GM21529 (cell line): ENCODE data around the gene HID1.
"Not testable (repeated sequence)": the region's sequence is repeated elsewhere in the genome, so short reads cannot be mapped to it uniquely, and the experiment has no call there.

ENCODE experiments used
- ATAC-seq: cut with Tn5 transposase; IDR thresholded peaks from one replicate; pipeline ENCODE4 v1.9.1; 2021; ENCODE audit not compliant: unreplicated experiment

The HID1 gene

DNA sequence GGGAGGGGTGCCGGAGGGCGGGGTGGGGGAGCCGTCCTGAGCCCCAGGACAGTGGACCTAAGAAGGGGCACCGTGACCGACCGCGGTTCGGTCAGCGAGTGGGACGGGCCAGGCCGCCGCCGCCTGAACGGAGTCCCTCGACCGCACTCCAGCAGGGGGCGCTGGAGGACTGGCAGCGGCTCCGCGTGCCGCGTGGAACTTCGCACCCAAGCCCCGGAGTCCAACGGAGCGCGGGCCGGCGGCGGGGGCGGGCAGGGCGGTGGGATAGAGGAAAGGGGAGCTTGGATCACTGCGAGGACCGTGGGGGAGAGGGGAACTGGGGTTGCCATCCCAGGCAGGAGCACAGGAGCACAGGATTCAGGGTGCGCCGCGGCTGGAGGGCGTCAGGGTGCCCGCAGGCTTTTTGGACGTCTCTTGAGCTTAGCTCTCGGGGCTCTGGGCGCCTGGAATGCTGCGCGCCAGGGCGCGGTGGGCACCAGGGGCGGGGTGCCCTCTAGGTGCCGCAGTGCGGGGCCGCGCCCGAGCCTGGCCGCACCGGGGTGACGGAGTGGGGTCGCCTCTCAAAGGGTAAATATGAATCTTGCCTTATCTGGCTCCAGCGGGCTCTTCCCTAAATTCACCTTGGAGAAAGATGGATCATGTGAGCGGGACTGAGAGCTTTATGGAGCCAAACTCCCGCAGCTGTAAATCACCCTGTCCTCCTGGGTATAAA is 48.9 kb downstream of the HID1 start:
- ATAC-seq = no peak

DNA sequence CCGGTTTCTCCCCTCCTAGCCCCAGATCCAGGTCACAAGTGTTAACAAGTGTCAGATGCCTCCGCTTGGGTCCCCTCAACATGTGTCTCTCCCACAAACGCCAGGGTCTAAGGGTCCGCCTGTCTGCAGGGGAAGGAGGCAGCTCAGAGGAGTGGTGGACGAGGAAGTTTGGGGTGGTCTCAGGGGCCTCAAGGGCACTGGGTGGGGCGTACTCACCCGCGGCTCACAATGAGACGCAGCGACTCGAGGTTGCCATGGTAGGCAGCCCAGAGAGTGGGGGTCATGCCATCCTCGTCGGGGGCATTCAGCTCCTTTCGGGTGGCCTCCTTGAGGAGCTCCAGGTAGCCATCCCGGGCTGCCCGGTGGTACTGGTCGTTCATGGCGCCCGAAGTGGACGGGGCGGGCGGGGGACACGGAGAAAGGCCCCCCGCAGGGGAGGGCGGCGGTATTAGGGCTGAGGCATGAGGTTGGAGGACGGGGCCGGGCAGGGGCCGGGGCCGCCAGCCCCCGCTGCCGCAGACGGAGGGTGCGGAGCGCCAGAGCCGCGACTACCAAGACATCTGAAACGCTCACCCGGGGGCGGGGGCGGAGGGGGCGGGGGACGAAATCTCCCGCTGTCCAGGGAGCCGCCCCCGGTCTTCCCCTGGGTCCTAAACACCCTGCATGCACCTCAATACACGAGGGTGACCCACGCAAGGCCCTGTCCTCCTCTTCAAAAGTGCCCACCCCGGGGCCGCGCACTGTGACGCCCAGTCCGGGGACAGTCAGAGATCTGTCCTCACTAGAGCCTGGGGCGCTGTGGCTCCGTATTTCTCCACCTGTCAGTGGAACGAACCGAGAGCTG is 49.6 kb downstream of the HID1 start, which contains the start of gene USH1G:
TSS of gene USH1G (minus strand) at position 562 of the 844 bp plus-strand sequence. CDS start at position 380, 182 bp downstream.
- no peak for ATAC-seq

DNA sequence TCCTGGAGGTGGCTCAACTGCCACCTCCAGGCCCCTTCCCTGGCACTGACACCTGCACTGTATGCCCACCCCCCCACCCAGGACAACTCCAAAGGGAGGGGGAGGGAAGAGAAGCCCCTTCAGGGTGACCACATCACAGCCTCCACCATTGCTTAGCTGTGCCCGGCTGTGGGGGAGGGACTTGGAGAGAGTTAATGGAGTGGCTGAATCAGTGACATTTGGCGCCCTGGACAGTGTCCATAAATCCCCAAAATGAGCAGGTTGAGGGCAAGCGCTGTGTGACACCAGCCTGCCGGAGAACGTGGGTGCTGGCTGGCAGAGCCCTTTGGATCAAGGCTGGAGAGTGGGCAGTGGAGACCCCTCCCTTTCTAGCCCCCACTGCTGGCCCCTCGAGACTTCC is 50.4 kb downstream of the HID1 start:
- ATAC-seq = no peak

DNA sequence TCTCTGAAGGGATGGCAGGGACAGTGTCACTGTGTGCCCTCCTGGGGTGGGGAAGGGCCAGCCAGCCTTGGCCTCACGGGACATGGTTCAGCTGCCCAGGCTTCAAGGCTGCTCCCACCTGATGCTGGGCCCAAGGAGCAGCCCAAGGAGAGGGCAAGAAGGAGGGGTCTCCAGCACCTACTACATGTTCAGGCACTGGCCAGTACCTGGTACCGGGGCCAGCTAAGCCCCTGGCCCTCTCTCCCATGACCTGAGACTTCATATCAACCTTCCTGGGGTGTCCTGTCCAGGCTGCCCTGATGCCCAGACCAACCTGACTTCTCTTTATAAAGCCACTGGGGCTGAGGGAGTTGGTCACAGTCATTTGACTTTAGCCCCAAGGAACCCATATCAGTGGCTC is 50.8 kb downstream of the HID1 start:
- ATAC-seq = no peak

DNA sequence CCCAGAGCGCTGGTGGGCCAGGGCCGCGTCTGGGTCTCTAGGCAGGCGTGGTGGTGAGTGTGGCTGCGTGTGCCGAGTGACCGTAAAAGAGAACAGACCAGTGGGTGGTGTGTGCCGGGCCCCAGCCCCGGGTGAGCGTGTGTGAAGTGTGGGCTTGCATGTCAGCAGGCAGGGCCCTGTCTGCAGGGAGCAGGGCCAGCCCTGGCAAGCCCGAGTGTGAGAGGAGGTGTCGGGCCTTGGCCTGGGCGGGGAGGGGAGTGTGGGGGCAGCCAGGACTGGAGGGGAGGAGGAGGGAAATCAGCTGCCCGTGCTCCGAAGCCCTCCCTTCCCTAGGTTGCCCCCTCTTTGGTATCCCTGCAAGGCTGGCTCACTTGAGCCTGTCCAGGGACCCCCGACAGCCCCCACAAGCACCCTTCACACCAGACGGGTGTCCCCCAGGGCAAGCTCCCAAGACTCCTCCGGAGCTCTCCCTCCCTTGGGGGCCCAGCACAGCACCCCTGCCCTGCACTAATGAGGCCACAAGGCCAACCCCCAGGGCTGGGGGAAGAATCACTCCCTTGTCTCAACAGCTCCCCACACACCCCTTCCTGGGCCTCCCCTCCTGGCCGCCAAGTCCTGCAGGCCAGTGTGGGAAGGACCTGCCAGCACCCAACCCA is 51.4 kb downstream of the HID1 start:
- no peak for ATAC-seq

DNA sequence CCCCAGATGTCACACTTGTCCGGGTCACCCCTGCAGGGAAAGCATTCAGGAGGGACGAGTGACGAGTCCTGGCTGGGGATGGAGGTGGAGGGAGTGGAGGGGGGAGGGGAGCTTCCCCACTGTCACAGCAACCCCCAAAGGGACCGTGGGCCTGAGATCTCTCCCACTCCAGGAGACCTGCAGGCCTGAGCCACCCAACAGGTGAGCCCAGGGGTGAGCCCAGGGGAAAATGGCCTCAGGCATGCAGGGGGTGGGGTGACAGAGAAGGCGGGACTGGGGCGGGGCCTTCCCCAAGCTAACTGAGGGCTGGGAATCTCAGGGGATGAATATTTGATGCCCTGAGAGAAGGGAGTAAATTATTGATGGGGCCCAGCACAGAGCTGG is 51.9 kb downstream of the HID1 start:
- ATAC-seq = no peak

DNA sequence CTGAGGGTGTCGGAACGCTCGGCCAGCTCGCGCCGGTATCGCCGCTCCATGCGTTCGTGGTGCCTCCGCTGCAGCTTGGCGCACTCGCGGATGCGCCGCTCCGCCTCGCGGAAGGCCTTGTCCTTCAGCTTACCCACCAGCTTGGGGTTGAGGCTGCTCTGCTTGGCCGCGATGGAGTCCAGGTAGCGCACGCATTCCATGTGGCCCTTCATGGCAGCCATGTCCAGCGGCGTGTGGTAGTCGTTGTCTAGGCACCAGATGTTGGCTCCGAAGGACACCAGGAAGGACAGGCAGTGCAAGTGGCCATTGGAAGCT is 52.3 kb downstream of the HID1 start:
- no peak for ATAC-seq

DNA sequence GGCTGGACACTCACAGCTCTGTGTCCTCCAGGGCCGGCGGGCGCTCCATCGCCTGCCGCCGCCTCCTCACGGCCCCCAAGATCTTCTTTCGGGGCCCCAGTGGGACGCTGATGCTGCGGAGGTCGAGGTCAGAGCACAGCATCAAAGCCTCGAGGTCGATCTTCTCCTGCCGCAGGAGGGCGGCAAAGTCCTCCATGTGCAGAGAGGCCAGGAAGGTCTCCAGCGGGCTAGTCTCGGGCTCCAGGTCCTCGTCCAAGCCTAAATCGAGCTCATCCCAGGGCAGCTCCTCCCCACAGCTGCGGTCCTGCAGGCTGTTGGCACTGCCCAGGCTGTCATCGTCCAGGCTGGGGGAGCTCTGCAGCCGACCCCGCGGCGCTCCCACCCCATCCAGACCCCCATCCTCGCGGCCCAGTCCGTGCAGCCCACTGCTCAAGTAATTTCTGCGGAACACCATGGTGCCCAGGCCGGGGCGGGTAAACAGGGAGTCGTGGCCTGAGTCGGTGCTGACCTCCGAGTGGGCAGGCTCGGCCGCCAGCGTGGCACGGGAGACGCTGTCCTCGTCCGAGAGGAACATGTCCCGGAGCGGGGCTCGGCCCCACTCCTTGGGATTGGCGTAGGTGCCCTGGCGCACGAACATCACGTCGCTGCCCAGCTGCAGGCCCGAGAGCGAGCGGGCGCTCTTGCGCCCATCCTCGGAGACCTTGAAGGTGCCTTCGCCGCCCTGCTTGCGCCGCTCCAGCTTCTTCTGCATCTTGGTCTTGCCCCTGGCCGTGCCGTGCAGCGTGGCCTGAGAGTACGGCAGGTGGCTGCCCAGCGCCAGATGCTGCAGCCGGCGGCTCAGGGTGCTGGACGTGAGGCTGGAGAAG is 52.9 kb downstream of the HID1 start:
- ATAC-seq = no peak

DNA sequence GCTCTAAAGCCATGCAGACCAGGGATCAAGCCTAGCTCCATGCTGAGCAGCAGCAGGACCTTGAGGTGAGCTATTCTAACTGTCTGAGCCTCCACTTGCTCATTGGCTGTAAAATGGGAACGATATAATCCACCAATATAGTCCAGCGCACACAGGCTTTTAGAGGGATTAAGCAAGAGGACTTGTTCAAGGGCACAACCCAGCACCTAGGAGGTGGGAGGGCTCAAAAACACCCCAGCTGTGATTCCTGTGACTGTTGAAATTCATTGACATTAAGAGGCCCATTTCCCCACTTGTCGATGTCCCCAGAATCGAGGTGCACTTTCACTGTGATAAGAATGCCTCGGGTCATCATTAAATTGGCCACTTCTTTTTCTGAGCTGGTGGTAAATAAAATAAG is 53.7 kb downstream of the HID1 start:
- no peak for ATAC-seq

DNA sequence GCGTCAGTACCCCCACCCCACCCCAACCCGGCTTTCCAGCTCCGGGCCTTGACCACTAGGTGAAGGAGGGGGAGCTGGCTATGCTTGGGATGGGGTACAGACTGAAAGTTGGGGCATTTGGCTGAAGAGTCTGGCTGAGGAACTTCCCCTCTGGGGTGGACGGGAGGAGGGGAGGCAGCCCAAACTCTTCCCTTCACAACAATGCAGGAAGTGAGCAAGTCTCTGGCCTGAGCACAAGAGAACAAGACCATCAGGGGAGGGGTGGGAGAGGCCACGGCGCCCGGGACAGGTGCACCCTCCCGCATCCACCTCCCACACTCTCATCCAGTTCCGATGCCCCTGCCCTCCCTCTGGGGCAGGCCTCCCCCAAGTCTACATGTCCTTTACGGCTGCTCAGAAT is 55.1 kb downstream of the HID1 start:
- no peak for ATAC-seq

DNA sequence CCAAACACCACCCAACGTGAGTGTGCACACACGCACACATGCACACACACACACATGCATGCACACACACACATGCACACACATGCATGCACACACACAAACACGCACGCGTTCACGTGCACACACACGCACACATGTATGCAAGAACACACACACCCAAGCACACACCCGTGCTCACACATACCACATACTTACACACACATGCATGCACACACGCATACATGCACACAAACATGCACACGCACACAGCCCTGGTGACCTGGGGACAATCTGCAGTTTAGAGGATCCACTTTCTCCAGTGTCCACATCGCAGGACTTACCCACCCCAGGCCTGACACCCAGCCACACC is 55.7 kb downstream of the HID1 start:
- no peak for ATAC-seq

DNA sequence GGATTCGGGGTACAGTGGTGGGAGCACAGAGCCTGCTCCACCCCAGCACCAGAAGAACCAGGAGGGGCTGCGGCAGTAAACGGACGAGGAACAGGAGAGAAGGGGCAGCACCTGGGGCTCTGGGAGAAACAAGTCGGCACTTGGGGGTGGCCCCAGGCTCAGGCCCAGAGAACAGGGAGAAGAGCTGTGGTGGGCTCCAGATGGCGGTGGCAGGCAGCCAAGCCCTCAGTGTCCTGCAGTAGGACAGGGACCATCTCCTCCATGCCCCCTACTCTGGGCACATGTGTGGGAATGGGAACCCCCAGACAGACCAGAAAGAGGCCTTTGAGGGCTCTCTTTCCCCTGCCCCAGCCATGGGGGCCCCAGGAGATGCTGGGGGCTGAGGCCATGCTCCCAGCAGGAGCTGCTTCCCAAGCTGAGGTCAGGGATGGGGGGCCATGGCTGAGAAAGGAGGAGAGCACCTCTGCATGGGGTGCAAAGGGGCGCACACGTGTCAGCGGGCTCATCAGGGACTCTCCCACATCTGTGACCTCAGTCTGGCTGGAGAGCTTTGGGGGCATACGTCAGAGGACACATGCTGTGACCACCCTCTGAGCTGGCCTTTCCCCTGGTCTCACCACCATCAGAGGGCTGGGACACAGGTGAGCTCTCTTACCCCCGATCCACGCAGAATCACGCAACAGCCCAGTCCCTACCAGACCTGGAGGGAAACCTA is 56.3 kb downstream of the HID1 start:
- no peak for ATAC-seq

DNA sequence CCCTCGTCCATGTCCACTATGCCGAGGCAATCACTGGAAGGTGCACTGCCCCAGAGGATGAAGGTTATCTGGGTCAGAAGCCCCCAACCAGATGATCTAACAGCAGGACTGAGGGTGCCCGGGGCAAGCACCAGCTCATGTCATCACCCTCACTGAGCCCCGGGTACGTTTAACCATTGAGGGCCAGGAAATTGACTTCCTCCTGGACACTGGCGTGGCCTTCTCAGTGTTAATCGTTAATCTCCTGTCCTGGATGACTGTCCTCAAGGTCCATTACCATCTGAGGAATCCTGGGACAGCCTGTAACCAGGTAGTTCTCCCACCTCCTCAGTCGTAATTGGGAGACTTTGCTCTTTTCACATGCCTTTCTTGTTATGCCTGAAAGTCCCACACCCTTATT is 61.1 kb downstream of the HID1 start:
- ATAC-seq = not testable (repeated sequence)

DNA sequence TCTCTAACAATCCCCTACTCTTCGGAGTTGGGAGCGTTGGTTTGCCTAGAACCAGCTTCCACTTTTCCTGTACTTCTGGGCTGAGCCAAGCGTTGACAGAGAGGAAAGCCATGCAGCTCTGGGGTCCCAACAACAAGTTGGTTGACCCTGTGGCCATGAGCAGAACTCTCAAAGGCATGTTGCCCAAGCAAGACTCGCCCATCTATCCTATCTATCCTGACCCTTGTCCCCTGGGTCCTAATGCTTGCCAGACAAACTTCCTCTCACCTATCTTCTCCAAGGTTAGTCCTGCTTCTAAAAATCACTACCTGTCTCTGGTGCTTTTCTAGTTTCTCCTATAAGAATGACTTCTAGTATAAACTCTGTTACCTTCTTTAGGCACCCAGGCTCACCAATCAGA is 63.5 kb downstream of the HID1 start:
- ATAC-seq = not testable (repeated sequence)

DNA sequence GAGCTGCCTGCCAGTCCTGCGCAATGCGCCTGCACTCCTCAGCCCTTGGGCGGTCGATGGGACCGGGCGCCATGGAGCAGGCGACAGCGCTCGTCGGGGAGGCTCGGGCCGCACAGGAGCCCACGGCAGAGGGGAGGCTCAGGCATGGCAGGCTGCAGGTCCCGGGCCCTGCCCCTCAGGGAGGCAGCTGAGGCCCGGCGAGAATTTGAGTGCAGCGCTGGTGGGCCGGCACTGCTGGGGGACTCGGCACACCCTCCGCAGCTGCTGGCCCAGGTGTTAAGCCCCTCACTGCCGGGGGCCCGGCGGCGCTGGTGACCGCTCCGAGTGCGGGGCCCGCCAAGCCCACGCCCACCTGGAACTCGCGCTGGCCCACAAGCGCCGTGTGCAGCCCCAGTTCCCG is 65.5 kb downstream of the HID1 start:
- no peak for ATAC-seq

DNA sequence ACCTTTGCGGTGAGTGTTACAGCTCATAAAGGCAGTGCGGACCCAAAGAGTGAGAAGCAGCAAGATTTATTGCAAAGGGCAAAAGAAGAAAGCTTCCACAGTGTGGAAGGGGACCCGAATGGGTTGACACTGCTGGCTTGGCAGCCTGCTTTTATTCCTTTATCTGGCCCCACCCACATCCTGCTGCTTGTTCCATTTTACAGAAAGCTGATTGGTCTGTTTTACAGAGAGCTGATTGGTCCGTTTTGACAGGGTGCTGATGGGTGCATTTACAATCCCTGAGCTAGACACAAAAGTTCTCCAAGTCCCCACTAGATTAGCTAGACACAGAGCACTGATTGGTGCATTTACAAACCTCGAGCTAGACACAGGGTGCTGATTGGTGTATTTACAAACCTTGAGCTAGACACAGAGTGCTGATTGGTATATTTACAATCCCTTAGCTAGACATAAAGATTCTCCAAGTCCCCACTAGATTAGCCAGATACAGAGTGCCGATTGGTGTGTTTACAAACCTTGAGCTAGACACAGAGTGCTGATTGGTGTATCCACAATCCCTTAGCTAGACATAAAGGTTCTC is 66.3 kb downstream of the HID1 start:
- ATAC-seq = not testable (repeated sequence)

DNA sequence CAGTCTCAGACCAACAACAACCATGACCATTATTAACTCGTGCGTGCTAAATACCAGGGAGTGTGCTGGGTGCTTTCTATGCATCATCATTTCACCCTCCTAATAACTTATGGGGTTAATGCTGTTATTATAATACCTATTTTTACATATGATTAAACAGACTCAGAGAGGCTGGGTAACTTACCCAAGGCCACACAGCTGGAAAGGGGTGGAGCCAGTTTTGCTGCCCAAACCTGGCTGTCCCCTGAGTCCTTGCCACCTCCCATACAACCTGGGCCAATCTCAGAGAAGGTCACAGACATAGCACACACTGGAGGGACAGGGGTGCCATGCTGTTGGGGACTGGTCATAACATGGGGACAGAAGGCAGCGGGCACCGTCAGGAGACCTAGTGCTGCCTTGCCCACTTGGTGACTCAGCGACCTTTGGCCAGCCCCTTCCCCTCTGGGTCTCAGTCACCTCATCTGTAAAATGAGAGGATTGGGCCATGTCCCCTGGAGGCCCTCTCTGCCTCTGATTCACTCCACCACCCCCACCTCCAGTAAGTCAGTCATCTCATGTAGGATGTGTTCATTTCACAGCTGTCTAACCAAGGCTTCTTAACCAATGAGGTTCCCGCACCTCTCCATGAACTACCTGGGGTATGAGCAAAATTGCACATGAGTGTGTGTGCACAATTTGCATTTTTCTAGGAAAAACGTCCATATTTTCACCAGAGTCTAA is 67.7 kb downstream of the HID1 start:
- no peak for ATAC-seq

DNA sequence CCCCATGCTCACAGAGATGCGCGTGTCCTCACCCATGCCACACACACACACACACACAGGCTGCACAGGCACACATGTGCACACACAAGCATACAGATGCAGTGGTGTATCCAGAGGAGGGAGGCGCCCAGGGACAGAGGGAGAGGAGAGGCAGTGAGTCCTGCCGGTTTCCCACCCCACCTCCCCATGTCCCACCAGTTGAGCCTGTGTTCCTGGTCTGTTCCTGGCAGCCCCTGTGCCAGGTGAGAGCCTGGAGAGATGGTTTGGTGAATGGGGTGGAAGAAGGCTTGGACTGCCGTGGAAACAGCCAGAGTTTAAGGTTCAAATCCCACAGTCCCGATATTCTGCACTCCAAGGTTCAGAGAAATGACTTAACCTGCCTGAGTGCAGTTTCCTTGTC is 68.9 kb downstream of the HID1 start:
- ATAC-seq = no peak

DNA sequence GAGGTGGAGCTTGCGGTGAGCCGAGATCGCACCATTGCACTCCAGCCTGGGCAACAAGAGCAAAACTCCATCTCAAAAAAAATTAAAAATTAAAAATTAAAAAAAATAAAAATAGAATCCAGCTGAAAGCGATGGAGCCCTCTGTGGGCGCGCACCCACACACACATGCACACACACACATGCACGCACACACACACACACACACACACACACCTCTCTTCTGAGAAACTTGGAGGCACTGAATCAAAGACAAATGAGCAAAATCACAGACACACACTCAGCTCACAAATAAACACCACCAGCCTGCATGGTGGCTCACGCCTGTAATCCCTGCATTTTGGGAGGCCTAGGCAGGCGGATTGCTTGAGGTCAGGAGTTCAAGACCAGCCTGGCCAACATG is 69.5 kb downstream of the HID1 start:
- no peak for ATAC-seq
